Peyer's patch (tissue), 4 donors: ENCODE measurements around the gene CABP7.

ENCODE experiments used
- CTCF ChIP-seq, 6 experiments: fragments of 450-650 bp in 4 of 6; fragments of 200-600 bp in 2 of 6; sonication (generic) in 1 of 6; IDR thresholded peaks; one replicate each; pipeline ENCODE4 v1.5.1; 2017 to 2019; ENCODE audit warnings: antibody characterized with exemption in 6 of 6, mild to moderate bottlenecking in 3 of 6, moderate library complexity in 1 of 6
- POLR2A ChIP-seq, 2 donors: fragments of 450-650 bp; IDR thresholded peaks; one replicate each; pipeline ENCODE4 v1.5.1; 2017; ENCODE audit warnings: antibody characterized with exemption in 2 of 2, mild to moderate bottlenecking in 2 of 2, moderate library complexity in 2 of 2

GRCh38 chr22:29702931-29703501, 16.8 kb upstream of the CABP7 start:
- TF ChIP-seq CTCF (IDR thresholded peaks at IDR 0.05) (no peak), POLR2A (IDR thresholded peaks at IDR 0.05) (no peak)
